GM12878 (cell line): ENCODE data around the gene KCNIP2. TPM values are rescaled to one million over a fixed set of nuclear protein-coding genes. Genes with fewer than 3 reads are reported as not detected.

ENCODE experiments used
- BACH1 ChIP-seq: fragments of 450-650 bp; IDR thresholded peaks from 2 replicates; pipeline ENCODE4 v1.6.1; 2017; ENCODE audit warnings: mild to moderate bottlenecking, borderline replicate concordance
- BCL3 ChIP-seq: IDR thresholded peaks from 2 replicates; pipeline ENCODE4 v1.6.1; 2011; ENCODE audit warnings: borderline replicate concordance, low read depth, mild to moderate bottlenecking, moderate library complexity, low read length; ENCODE audit not compliant: insufficient read depth, poor library complexity, severe bottlenecking
- BHLHE40 ChIP-seq, 2 experiments: fragments of 450-650 bp in 1 of 2; IDR thresholded peaks; 2 replicates each; pipeline ENCODE4 v1.6.1; 2011 to 2017; ENCODE audit warnings: low read depth in 2 of 2, borderline replicate concordance in 1 of 2, improper control_type of control experiment in 1 of 2, low read length in 1 of 2, mild to moderate bottlenecking in 1 of 2
- KLF5 ChIP-seq: fragments of 450-650 bp; IDR thresholded peaks from 2 replicates; pipeline ENCODE4 v1.6.1; 2014; ENCODE audit warnings: mild to moderate bottlenecking; ENCODE audit not compliant: partially characterized antibody
- NBN ChIP-seq: fragments of 450-650 bp; IDR thresholded peaks from 2 replicates; pipeline ENCODE4 v1.6.1; 2016
- PML ChIP-seq: IDR thresholded peaks from 2 replicates; pipeline ENCODE4 v1.6.1; 2012; ENCODE audit warnings: low read length, inconsistent platforms
- POLR2A ChIP-seq: IDR thresholded peaks from 2 replicates; pipeline ENCODE4 v1.6.1; 2011; ENCODE audit warnings: low read depth, mild to moderate bottlenecking, low read length
- RAD21 ChIP-seq: IDR thresholded peaks from 2 replicates; pipeline ENCODE4 v1.6.1; 2011; ENCODE audit warnings: mild to moderate bottlenecking, low read depth, low read length, moderate library complexity; ENCODE audit not compliant: insufficient read depth
- SRF ChIP-seq, 2 experiments: IDR thresholded peaks; 2 replicates each; pipeline ENCODE4 v1.6.1; 2011; ENCODE audit warnings: low read depth in 2 of 2, low read length in 2 of 2, mild to moderate bottlenecking in 1 of 2, moderate library complexity in 1 of 2
- TCF12 ChIP-seq: IDR thresholded peaks from 2 replicates; pipeline ENCODE4 v1.6.1; 2011; ENCODE audit warnings: low read depth, mild to moderate bottlenecking, low read length
- YY1 ChIP-seq: IDR thresholded peaks from 2 replicates; pipeline ENCODE4 v1.6.1; 2011; ENCODE audit warnings: low read depth, mild to moderate bottlenecking, low read length
- ZNF592 ChIP-seq: fragments of 450-650 bp; IDR thresholded peaks from 2 replicates; pipeline ENCODE4 v1.6.1; 2017; ENCODE audit warnings: mild to moderate bottlenecking, moderate library complexity
- polyA plus RNA-seq, 11 experiments: library from polyadenylated mRNA; depleted of rRNA in 4 of 11; unstranded in 6 of 11; stranded (reverse) in 5 of 11; fragments of >200 nt; fragmentation: Nextera tagmentation in 4 of 11; fragmentation: Illumina TruSeq in 1 of 11; extraction: Ambion mirVana in 4 of 11; extraction: Trizol in 1 of 11; gene quantifications; 1 replicate in 1 of 11; 2 replicates in 10 of 11; pipeline versions ENCODE4 v1.2.1 to v1.2.3, GENCODE V29; 2011 to 2016; ENCODE audit warnings: inconsistent platforms in 2 of 11, missing spikeins in 2 of 11, low read depth in 1 of 11
- total RNA-seq, 4 experiments: library from RNA; depleted of rRNA in 3 of 4; stranded (reverse); fragments of >200 nt in 3 of 4; fragmentation: Illumina TruSeq in 1 of 4; extraction: Trizol in 1 of 4; gene quantifications; 2 replicates each; pipeline versions ENCODE4 v1.2.1 to v1.2.3, GENCODE V29; 2013 to 2021
- TF ChIP-seq, protein P1 (sequence below): fragments of 450-650 bp; IDR thresholded peaks from 2 replicates; pipeline ENCODE4 v1.6.1; 2016; ENCODE audit warnings: mild to moderate bottlenecking

The KCNIP2 gene
- total and polyA plus RNA-seq, 10 of the 15 experiments (the other 5 are each of a cell fraction or from before 2014, with no cell fraction given) = 0.46 to 4.3 (median 1.7) TPM

DNA sequence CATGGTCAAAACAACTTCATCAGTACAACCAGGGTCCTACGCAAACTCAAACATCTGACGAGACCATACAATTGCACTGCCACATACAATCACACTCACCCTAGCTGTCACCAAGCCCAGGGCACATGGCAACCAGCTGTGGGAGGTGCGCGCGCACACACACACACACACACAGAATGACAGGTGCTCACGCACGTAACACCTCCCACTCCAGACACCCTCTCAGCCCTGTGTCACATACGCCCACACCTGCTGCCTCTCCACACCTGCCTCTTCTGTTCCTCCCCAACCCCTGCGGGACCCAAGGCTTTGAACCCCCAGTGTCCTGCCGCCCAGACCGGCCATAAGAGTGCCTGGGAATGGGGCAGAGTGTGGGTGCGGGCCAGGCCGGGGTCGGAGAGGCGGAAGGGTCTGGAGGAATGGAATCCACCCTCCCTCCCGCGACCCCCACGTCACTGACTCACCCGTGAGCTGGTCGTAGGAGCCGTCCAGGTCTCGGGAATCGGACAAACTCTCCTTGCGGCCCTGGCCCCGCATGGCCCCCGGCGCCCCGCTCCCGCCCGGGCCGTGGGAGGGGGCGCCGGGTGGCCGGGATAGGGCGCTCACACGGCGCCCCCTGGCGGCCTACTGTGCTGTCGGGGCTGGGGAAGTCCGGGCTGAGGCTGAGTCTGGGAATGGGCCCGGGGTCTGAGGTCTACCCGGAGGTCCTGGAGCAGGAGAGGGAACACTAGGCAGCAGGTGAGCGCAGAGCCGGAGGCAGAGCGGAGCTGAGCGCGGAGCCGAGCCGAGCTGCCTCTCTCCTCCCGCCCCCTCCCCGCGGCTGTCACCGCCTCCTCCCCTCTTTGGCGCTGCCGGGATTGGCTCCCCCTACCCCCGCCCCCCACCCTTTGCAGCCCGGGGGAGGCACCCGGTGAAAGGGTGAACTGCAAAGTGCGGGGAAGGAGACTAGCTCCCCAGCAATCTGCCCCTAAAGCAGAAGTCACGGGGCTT lies at the start of gene KCNIP2 (continued):
- 0 out of 2 replicates have a peak, but pooled peaks have one; percentile 39 for TF ChIP-seq ZNF592
- TF ChIP-seq, protein P1, sequence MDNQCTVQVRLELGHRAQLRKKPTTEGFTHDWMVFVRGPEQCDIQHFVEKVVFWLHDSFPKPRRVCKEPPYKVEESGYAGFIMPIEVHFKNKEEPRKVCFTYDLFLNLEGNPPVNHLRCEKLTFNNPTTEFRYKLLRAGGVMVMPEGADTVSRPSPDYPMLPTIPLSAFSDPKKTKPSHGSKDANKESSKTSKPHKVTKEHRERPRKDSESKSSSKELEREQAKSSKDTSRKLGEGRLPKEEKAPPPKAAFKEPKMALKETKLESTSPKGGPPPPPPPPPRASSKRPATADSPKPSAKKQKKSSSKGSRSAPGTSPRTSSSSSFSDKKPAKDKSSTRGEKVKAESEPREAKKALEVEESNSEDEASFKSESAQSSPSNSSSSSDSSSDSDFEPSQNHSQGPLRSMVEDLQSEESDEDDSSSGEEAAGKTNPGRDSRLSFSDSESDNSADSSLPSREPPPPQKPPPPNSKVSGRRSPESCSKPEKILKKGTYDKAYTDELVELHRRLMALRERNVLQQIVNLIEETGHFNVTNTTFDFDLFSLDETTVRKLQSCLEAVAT = peak; percentile 34; the same call in 1 of the 2 replicates
- TF ChIP-seq BCL3 = peak; percentile 93
- peak; percentile 40 for TF ChIP-seq POLR2A
- TF ChIP-seq PML = no peak
- peak; percentile 44; the same call in 1 of the 2 replicates for TF ChIP-seq YY1
- no peak for TF ChIP-seq SRF (IDR thresholded peaks at IDR 0.05; ENCODE audit: low read depth in 2 of 2, low read length in 2 of 2)
- TF ChIP-seq KLF5 = no peak
- peak; percentile 14; the same call in 1 of the 2 replicates for TF ChIP-seq RAD21
- TF ChIP-seq NBN = no peak
- peak; percentile 42; the same call in 1 of the 2 replicates for TF ChIP-seq TCF12
- peak; percentile 59; the same call in 1 of the 2 replicates for TF ChIP-seq BACH1
- peak in 1 of 2 experiments; percentile 34; a peak in 2 of 4 replicates for TF ChIP-seq BHLHE40 (IDR thresholded peaks at IDR 0.05; ENCODE audit: borderline replicate concordance in 1 of 2, low read depth in 2 of 2, low read length in 1 of 2)
- TF ChIP-seq, all 136 proteins: peak for 16
